Measurements from ENCODE around the gene PROM1.

Gene PROM1

DNA sequence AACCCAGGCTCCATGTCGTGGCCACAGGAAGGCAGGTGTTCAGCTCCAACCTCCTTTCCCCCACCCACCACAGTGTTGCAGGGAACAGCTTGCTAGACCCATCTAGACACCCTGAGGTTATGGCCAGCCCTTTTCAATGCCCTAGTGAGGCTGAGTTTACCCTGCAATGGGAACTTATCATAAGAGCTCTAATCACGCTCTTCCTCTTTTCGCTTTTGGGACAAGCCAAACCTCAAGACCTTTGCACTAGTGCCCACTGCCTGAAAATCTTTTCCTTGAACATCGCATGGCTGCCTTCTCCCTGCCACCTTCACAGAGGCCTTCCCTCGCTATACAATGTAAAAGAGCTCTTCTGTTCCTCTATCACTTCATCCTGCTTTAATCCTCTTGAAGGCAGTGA, 118.5 kb downstream of the PROM1 start:
- Histone ChIP-seq H3K9me2 (ENCODE audit: low read depth, low read length) (no peaks in the 10 kb centered on the region), H3K4me2 (ENCODE audit: low read length) (no peak overlapping the region), H3K9ac (ENCODE audit: low read length) (no peak overlapping the region), H3K27me3 (ENCODE audit: insufficient read depth, low read length) (no peaks in the 10 kb centered on the region), H3K4me3 (ENCODE audit: low read depth, low read length, poor library complexity, severe bottlenecking) (no peak overlapping the region), H3F3A (ENCODE audit: insufficient read depth, low read length) (no peaks in the 10 kb centered on the region), H3K79me2 (ENCODE audit: insufficient read depth, low read length) (no peaks in the 10 kb centered on the region), H3K27ac (ENCODE audit: low read depth, low read length, poor library complexity, severe bottlenecking) (no peak overlapping the region), H4K20me1 (ENCODE audit: insufficient read depth, low read length) (no peaks in the 10 kb centered on the region), H3K36me3 (ENCODE audit: insufficient read depth, low read length) (no peaks in the 10 kb centered on the region), H3K4me1 (ENCODE audit: insufficient read depth, low read length, severe bottlenecking) (no peaks in the 10 kb centered on the region), H2AFZ (ENCODE audit: low read length) (no peak overlapping the region), H3K9me3 (ENCODE audit: low read length) (no peaks in the 10 kb centered on the region)
- TF ChIP-seq EZH2 (IDR thresholded peaks at IDR 0.05; ENCODE audit: borderline replicate concordance, low read length) = no peak
- TF ChIP-seq, protein P1, sequence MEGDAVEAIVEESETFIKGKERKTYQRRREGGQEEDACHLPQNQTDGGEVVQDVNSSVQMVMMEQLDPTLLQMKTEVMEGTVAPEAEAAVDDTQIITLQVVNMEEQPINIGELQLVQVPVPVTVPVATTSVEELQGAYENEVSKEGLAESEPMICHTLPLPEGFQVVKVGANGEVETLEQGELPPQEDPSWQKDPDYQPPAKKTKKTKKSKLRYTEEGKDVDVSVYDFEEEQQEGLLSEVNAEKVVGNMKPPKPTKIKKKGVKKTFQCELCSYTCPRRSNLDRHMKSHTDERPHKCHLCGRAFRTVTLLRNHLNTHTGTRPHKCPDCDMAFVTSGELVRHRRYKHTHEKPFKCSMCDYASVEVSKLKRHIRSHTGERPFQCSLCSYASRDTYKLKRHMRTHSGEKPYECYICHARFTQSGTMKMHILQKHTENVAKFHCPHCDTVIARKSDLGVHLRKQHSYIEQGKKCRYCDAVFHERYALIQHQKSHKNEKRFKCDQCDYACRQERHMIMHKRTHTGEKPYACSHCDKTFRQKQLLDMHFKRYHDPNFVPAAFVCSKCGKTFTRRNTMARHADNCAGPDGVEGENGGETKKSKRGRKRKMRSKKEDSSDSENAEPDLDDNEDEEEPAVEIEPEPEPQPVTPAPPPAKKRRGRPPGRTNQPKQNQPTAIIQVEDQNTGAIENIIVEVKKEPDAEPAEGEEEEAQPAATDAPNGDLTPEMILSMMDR (IDR thresholded peaks at IDR 0.05; ENCODE audit: low read length) = no peak

DNA sequence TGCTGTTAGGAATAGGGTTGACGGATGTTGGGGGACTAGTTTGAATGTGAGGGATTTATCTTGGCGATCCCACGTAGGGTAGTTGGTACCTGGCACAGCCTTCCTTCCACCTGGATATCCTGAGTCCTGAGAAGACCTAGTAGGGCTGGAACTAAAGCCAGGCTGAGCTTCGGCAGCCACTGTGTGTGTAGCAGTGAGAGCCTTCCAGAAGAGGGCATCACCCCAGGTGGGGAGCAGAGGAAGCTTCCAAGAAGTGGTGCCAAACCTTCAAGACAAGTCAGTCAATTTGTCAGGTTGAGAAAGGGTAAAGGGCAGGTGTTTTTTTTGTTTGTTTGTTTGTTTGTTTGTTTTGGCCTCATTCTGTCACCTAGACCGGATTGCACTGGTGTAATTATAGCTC, 119.7 kb downstream of the PROM1 start:
- Histone ChIP-seq H3K9ac (ENCODE audit: low read length) (no peak overlapping the region), H2AFZ (ENCODE audit: low read length) (no peak overlapping the region), H4K20me1 (ENCODE audit: insufficient read depth, low read length) (no peaks in the 10 kb centered on the region), H3K9me3 (ENCODE audit: low read length) (no peaks in the 10 kb centered on the region), H3K36me3 (ENCODE audit: insufficient read depth, low read length) (no peaks in the 10 kb centered on the region), H3K9me2 (ENCODE audit: low read depth, low read length) (no peaks in the 10 kb centered on the region), H3K4me2 (ENCODE audit: low read length) (no peak overlapping the region), H3K27ac (ENCODE audit: low read depth, low read length, poor library complexity, severe bottlenecking) (no peak overlapping the region), H3K4me1 (ENCODE audit: insufficient read depth, low read length, severe bottlenecking) (no peaks in the 10 kb centered on the region), H3K27me3 (ENCODE audit: insufficient read depth, low read length) (no peaks in the 10 kb centered on the region), H3K4me3 (ENCODE audit: low read depth, low read length, poor library complexity, severe bottlenecking) (no peak overlapping the region), H3F3A (ENCODE audit: insufficient read depth, low read length) (no peaks in the 10 kb centered on the region), H3K79me2 (ENCODE audit: insufficient read depth, low read length) (no peaks in the 10 kb centered on the region)
- TF ChIP-seq, protein P1 (IDR thresholded peaks at IDR 0.05; ENCODE audit: low read length) = no peak
- no peak for TF ChIP-seq EZH2 (IDR thresholded peaks at IDR 0.05; ENCODE audit: borderline replicate concordance, low read length)

DNA sequence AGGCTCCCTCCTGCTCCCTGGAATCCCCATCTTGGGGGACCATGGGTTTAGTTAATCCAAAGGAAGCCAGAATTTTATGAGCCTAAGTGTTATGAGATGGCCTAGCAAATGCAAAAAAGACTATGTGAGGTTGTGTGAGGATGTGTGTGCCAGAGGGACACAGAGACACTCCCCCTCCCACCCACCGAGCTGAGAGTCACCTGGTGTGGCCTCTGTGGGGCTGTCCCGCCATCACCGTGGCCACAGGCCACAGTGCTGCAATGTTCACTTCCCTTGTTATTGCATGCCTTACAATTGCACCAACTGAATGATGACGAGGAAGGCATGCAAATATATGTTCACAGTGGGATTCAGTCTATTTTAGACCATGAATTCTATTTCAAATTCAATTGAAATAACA, 120.2 kb downstream of the PROM1 start:
- no peaks in the 10 kb centered on the region for H3F3A ChIP-seq (ENCODE audit: insufficient read depth, low read length)
- TF ChIP-seq, protein P1 (IDR thresholded peaks at IDR 0.05; ENCODE audit: low read length) = no peak
- no peak for TF ChIP-seq EZH2 (IDR thresholded peaks at IDR 0.05; ENCODE audit: borderline replicate concordance, low read length)
- H3K4me2 ChIP-seq (ENCODE audit: low read length) = no peak overlapping the region
- H3K27ac ChIP-seq (ENCODE audit: low read depth, low read length, poor library complexity, severe bottlenecking) = no peak overlapping the region
- H3K36me3 ChIP-seq (ENCODE audit: insufficient read depth, low read length) = no peaks in the 10 kb centered on the region
- H3K9me2 ChIP-seq (ENCODE audit: low read depth, low read length) = no peaks in the 10 kb centered on the region
- H4K20me1 ChIP-seq (ENCODE audit: insufficient read depth, low read length) = no peaks in the 10 kb centered on the region
- H3K9me3 ChIP-seq (ENCODE audit: low read length) = no peaks in the 10 kb centered on the region
- H3K4me3 ChIP-seq (ENCODE audit: low read depth, low read length, poor library complexity, severe bottlenecking) = no peak overlapping the region
- no peaks in the 10 kb centered on the region for H3K4me1 ChIP-seq (ENCODE audit: insufficient read depth, low read length, severe bottlenecking)
- H3K27me3 ChIP-seq (ENCODE audit: insufficient read depth, low read length) = no peaks in the 10 kb centered on the region
- no peak overlapping the region for H2AFZ ChIP-seq (ENCODE audit: low read length)
- H3K9ac ChIP-seq (ENCODE audit: low read length) = no peak overlapping the region
- no peaks in the 10 kb centered on the region for H3K79me2 ChIP-seq (ENCODE audit: insufficient read depth, low read length)

Measured in OCI-LY1 (cell line).